Measurements from ENCODE around the gene KCTD17. TPM values are rescaled to one million over a fixed set of nuclear protein-coding genes. Genes with fewer than 3 reads are reported as not detected.

The KCTD17 gene
- total and polyA plus RNA-seq, 2 of the 13 experiments (the other 11 are each of a cell fraction or from before 2014, with no cell fraction given): 5.3 to 11.7 TPM

- Histone ChIP-seq H3K4me2 (ENCODE audit: low read depth, low read length) (peak overlapping the region; percentile 20; the same call in 1 of the 2 replicates), H3K9ac (ENCODE audit: insufficient read depth, low read depth, low read length) (peak overlapping the region; percentile 24; the same call in 1 of the 2 replicates), H3K4me3 (replicated peaks in 1 of 3; ENCODE audit: insufficient read depth in 1 of 3, low read depth in 2 of 3, low read length in 3 of 3) (peak overlapping the region in 1 of 3 experiments; percentile 10; a peak in 1 of 6 replicates), H3K36me3 (replicated peaks in 1 of 2; ENCODE audit: control insufficient read depth in 1 of 2, insufficient read depth in 2 of 2, low read length in 2 of 2) (peaks cover 13 to 39% of the 10 kb centered on the region in 2 experiments), H3K27ac (ENCODE audit: extremely low read length, insufficient read depth, low read length) (peak overlapping the region; percentile 64), H3K27me3 (ENCODE audit: control insufficient read depth in 1 of 2, insufficient read depth in 2 of 2, low read length in 2 of 2) (no peaks in the 10 kb centered on the region; a peak in 1 of 5 replicates), H3K4me1 (ENCODE audit: insufficient read depth, low read length) (peaks cover 89% of the 10 kb centered on the region), H3K9me3 (ENCODE audit: low read length) (no peaks in the 10 kb centered on the region), H3K79me2 (ENCODE audit: insufficient read depth, low read length) (peaks cover 50% of the 10 kb centered on the region), H4K20me1 (ENCODE audit: insufficient read depth, low read length) (no peaks in the 10 kb centered on the region), H2AFZ (ENCODE audit: low read length) (no peak overlapping the region)
- DNase-seq (ENCODE audit: low spot score): no peak
- POLR2A ChIA-PET: interaction anchor here (1.0 to 13.3 kb wide), 6 partner anchors 6 to 27 kb away, joined by 3 to 383 read pairs (median 24); partner anchors contain the start of genes KCTD17, MPST and TST
- no peak for FAIRE-seq
- CTCF ChIA-PET (ENCODE audit: low intra/inter-chr PET ratio, low total read pairs): no interaction called here
- in situ Hi-C loops (cut with HindIII; ENCODE audit: extremely low pct_ligation_motif_present, low pct_unique_long_range_greater_than_20kb): no loop called here
- no peak for ATAC-seq
- 97% methylated on average over 71 of the region's 71 CpGs for WGBS (ENCODE audit: low lambda C conversion rate)
- no TSS peak for BruUV-seq (replicated peaks)
- intact Hi-C loops (cut with micrococcal nuclease; ENCODE audit: unreplicated experiment): loop anchor here (5.0 kb wide), 1 partner anchor 37 kb away; no protein-coding TSS in a partner anchor
- no peak for TF ChIP-seq ATF3 (CRISPR knock-in tag; IDR thresholded peaks at IDR 0.05)
- TF ChIP-seq ATF1 (CRISPR knock-in tag; IDR thresholded peaks at IDR 0.05): no peak
- no peak for TF ChIP-seq NFAT5 (CRISPR knock-in tag; IDR thresholded peaks at IDR 0.05)
- no peak for TF ChIP-seq ZNF160 (CRISPR knock-in tag; IDR thresholded peaks at IDR 0.05)
- no peak for TF ChIP-seq ZNF136 (CRISPR knock-in tag; IDR thresholded peaks at IDR 0.05; ENCODE audit: low read depth)
- TF ChIP-seq GRHL1 (CRISPR knock-in tag; conservative IDR thresholded peaks at IDR 0.05): no peak
- no peak for TF ChIP-seq GPBP1L1 (CRISPR knock-in tag; IDR thresholded peaks at IDR 0.05)
- TF ChIP-seq TEAD3 (CRISPR knock-in tag; optimal IDR thresholded peaks at IDR 0.05; ENCODE audit: borderline replicate concordance): no peak
- TF ChIP-seq MATR3 (CRISPR knock-in tag; IDR thresholded peaks at IDR 0.05): no peak
- TF ChIP-seq ZSCAN30 (CRISPR knock-in tag; IDR thresholded peaks at IDR 0.05): no peak
- no peak for TF ChIP-seq RFX3 (CRISPR knock-in tag; IDR thresholded peaks at IDR 0.05)
- 0 out of 2 replicates have a peak, but pooled peaks have one; percentile 22 for TF ChIP-seq PCBP1 (IDR thresholded peaks at IDR 0.05; ENCODE audit: borderline replicate concordance, low read depth, low read length)
- no peak for TF ChIP-seq NAIF1 (CRISPR knock-in tag; IDR thresholded peaks at IDR 0.05; ENCODE audit: borderline replicate concordance)
- TF ChIP-seq EEA1 (CRISPR knock-in tag; IDR thresholded peaks at IDR 0.05; ENCODE audit: borderline replicate concordance): 0 out of 2 replicates have a peak, but pooled peaks have one; percentile 69
These were observed 27.0 kb upstream of the KCTD17 start for GRCh38 chr22:37024339-37025157.
